NCI-H2227 (cell line): ENCODE measurements around the gene SLC39A2.
"Not testable (repeated sequence)": the region's sequence is repeated elsewhere in the genome, so short reads cannot be mapped to it uniquely, and the experiment has no call there.

Experiments
- DNase-seq: peaks from one replicate; lab custom pipeline; 2025; ENCODE audit not compliant: unreplicated experiment; lab: John Stamatoyannopoulos, UW

Gene SLC39A2

GRCh38 chr14:20998674-20999366, at the start of gene SLC39A2:
SLC39A2 (plus strand) TSS chr14:20999293; CDS start chr14:20999447, 154 bp downstream.
- DNase-seq: peak; percentile 13

- not testable (repeated sequence) for DNase-seq
Observed at GRCh38 chr14:20954736-20955537, 44.2 kb upstream of the SLC39A2 start, which contains the start of gene RNASE2. RNASE2 (plus strand) TSS chr14:20955487; CDS start chr14:20955772, 285 bp downstream.

- DNase-seq: not testable (repeated sequence)
Observed at GRCh38 chr14:20955538-20955873, 43.6 kb upstream of the SLC39A2 start.

DNA sequence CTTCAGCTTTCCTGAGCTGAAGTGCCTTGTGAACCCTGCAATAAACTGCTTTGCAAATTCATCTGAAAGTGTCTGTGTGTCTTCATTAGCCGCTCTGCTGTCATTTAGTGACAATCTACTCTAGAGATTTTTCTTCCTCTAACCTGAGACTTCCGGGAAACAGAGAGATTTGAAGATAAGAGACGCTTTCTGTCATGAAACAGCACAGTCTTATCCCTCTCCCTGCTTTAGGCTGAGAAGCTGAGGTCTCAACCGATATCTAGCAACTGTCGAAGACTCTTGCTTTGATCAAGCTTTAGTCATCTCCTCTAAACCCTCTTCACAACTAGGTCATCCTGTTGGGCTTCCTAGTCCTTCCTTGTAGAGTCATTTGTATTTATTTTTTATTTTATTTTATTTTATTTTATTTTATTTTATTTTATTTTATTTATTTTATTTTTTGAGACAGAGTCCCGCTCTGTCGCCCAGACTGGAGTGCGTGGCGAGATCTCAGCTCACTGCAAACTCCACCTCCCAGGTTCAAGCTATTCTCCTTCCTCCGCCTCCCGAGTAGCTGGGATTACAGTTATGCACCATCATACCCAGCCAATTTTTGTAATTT, 42.6 kb upstream of the SLC39A2 start:
- no peak for DNase-seq

GRCh38 chr14:20958946-20959345, 40.1 kb upstream of the SLC39A2 start:
- DNase-seq: not testable (repeated sequence)

- no peak for DNase-seq
Observed at GRCh38 chr14:20969336-20969735, 29.8 kb upstream of the SLC39A2 start.

DNA sequence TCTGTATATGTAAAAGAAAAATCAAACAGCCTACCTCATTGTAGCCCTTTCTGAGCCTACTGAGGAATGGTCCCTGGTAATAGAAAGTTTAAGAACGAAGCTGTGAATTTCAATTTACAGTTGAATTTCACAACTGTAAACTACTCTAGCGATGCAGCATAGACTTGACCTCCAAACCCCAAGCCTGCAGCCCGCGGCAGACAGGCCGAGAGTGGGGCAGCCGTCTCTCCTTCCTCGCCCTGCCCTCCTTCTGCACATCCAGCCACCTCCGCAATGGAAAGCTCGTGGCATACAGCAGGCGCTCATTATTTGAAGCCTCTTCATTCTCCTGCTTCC, 28.5 kb upstream of the SLC39A2 start:
- no peak for DNase-seq

GRCh38 chr14:20970983-20971704, 27.9 kb upstream of the SLC39A2 start:
- peak; percentile 92 for DNase-seq

DNA sequence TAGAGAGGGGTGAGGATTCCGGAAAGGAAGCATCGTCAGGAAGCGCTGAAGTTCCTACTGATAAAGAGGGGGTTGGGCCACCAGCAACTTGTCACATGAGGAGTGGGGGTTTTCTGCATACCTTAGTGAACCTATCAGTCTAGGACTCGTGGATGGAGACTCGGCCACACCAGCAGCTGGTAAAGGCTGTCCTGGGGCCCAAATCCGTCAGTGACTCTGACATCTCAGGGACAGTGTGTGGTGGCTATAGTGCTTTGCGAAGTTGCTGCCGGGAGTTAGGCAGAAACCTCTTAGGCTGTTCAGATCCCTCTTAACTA, 27.4 kb upstream of the SLC39A2 start:
- DNase-seq: no peak

DNA sequence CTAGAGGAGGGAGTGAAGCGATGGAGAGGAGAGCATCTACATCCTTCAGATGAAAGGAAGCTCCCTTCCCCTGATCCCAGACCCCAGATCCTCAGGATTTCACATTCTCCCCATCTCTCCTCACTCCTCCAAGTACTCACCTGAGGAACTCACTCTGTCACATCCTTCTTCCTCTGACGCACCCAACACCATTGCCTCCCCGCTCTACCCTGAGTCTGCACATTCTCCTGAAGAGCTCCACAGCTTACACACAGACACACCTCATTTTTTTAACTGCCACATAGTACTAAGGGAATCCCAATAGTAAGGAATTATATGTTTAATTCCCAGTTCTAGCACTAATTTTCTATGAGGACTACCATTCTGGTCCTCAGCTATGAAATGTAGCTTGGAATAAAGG, 25.6 kb upstream of the SLC39A2 start:
- no peak for DNase-seq

GRCh38 chr14:20976291-20976690, 22.8 kb upstream of the SLC39A2 start:
- no peak for DNase-seq

DNA sequence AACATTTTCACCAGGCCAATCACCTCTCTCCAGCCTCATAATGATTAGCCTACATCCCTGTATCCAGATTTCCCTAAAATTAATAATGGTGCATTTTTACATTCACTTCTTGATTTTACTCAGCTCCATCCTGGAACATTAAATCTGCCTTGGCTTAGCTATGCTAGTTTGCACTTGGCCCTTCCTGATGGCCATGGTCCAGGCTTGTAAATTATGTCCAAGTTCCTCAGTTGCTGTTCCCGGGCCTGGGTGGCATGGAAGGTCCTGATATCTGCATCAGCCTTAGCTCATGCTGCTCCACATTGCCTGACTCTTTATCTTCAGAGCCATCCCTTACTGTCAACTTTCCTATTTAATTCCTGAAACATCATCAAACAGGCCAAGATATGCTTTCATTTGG, 20.4 kb upstream of the SLC39A2 start:
- no peak for DNase-seq

DNA sequence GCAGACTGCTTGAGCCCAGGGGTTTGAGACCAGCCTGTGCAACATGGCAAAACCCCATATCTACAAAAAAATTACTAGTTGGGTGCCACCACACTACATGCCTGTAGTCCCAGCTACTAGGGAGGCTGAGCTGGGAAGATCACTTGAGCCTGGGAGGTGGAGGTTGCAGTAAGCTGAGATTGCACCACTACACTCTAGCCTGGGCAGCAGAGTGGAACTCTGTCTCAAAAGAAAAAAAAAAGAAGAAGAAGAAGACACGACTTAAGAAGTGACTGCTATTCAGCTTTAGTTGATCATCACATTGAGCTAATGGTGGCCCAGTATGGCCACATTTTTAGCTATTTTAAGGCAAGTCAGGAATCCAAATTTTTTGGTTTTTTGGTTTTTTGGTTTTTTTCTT, 18.2 kb upstream of the SLC39A2 start:
- DNase-seq: no peak

GRCh38 chr14:20982646-20983369, 16.3 kb upstream of the SLC39A2 start:
- DNase-seq: no peak

DNA sequence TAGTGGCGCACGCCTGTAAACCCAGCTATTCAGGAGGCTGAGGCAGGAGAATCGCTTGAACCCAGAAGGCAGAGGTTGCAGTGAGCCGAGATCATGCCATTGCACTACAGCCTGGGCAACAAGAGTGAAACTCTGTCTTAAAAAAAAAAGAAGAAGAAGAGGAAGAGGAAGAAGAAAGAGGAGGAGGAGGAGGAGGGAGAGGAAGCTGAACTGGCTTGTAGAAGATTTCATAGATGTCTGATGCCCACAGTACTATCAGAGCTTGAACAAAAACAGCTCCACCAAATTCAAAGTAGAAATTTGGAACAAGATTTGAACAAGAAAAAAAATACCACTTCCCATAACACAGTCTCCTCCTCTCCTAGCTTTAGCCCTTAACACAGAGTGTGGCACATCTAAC, 13.4 kb upstream of the SLC39A2 start:
- DNase-seq: not testable (repeated sequence)

- no peak for DNase-seq
Observed at GRCh38 chr14:20986811-20987210, 12.3 kb upstream of the SLC39A2 start.

GRCh38 chr14:20988717-20989470, 10.2 kb upstream of the SLC39A2 start:
- DNase-seq: no peak

DNA sequence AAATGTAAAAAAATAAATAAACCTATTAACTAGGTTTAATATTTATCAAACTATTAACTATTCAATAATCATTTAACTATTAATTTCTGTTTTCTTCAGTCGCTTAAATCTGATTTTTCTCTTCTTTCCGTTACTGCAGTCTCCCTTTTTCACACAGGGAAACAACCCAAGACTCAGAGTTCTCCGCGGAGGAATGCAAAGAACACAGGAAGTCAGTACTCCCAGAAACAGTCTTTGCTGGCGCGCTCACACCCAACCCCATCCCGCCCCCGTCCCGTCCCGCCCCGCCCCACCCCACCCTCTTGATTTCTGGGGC, 9.7 kb upstream of the SLC39A2 start:
- no peak for DNase-seq

GRCh38 chr14:20989787-20990600, 9.1 kb upstream of the SLC39A2 start, which contains the start of gene METTL17:
METTL17 (plus strand) TSS chr14:20989980; CDS start chr14:20990003, 23 bp downstream.
- peak; percentile 96 for DNase-seq
